GM12873 (cell line): Measurements from ENCODE around the gene LYPD8.

Source experiments
- CTCF ChIP-seq: IDR thresholded peaks from 2 replicates; pipeline ENCODE4 v1.5.1; 2012; ENCODE audit warnings: low read depth, mild to moderate bottlenecking, moderate library complexity, low read length, control low read depth; ENCODE audit not compliant: insufficient read depth; ENCODE audit errors: missing control alignments

Gene LYPD8

GRCh38 chr1:248756636-248757035, 1.1 kb upstream of the LYPD8 start:
- TF ChIP-seq CTCF: no peak

GRCh38 chr1:248756151-248756550, 592 bp upstream of the LYPD8 start:
- TF ChIP-seq CTCF: no peak

GRCh38 chr1:248753708-248754280, 1.8 kb downstream of the LYPD8 start:
- TF ChIP-seq CTCF: no peak

GRCh38 chr1:248753029-248753594, 2.4 kb downstream of the LYPD8 start:
- no peak for TF ChIP-seq CTCF

GRCh38 chr1:248752161-248753028, 3.2 kb downstream of the LYPD8 start:
- no peak for TF ChIP-seq CTCF

GRCh38 chr1:248751635-248752034, 3.9 kb downstream of the LYPD8 start:
- TF ChIP-seq CTCF: no peak

- no peak for TF ChIP-seq CTCF
Observed at GRCh38 chr1:248751142-248751541, 4.4 kb downstream of the LYPD8 start.
